CD14-positive monocyte (primary cell): Measurements from ENCODE around the gene TANC2. TPM values are rescaled to one million over a fixed set of nuclear protein-coding genes. Genes with fewer than 3 reads are reported as not detected.

Experiments used
- DNase-seq, 3 donors: peaks; one replicate each; pipeline ENCODE4 v3.0.0-alpha.2; 2011 to 2022
- H2AFZ ChIP-seq: 2 replicates; pipeline ENCODE4 v1.6.0; 2012; ENCODE audit warnings: mild to moderate bottlenecking, low read depth, low read length, inconsistent platforms; ENCODE audit not compliant: insufficient read depth, poor library complexity, severe bottlenecking
- H3K27ac ChIP-seq, 2 donors: 1 replicate in 1 of 2; 2 replicates in 1 of 2; pipeline ENCODE4 v1.5.1; 2012 to 2013; ENCODE audit warnings: low read length in 2 of 2, control low read depth in 1 of 2, inconsistent platforms in 1 of 2, low read depth in 1 of 2, mild to moderate bottlenecking in 1 of 2
- H3K27me3 ChIP-seq, 2 donors: one replicate each; pipeline versions ENCODE4 v1.6.0 to v1.6.1; 2011 to 2013; ENCODE audit warnings: low read length in 2 of 2; ENCODE audit not compliant: control insufficient read depth in 2 of 2, insufficient read depth in 2 of 2
- H3K36me3 ChIP-seq, 2 donors: replicated peaks in 1 of 2; 1 replicate in 1 of 2; 2 replicates in 1 of 2; pipeline versions ENCODE4 v1.5.1 to v1.6.1; 2012 to 2013; ENCODE audit warnings: low read length in 2 of 2, control low read depth in 1 of 2, inconsistent platforms in 1 of 2, mild to moderate bottlenecking in 1 of 2; ENCODE audit not compliant: insufficient read depth in 2 of 2, control insufficient read depth in 1 of 2
- H3K4me1 ChIP-seq, 2 donors: 1 replicate in 1 of 2; 2 replicates in 1 of 2; pipeline versions ENCODE4 v1.5.1 to v1.6.1; 2012 to 2013; ENCODE audit warnings: low read length in 2 of 2, control low read depth in 1 of 2, inconsistent platforms in 1 of 2, mild to moderate bottlenecking in 1 of 2, moderate library complexity in 1 of 2; ENCODE audit not compliant: insufficient read depth in 2 of 2, control insufficient read depth in 1 of 2
- H3K4me2 ChIP-seq: replicated peaks from 2 replicates; pipeline ENCODE3; 2012; ENCODE audit warnings: low read length, moderate library complexity, mild to moderate bottlenecking; ENCODE audit not compliant: poor library complexity, severe bottlenecking; ENCODE audit errors: extremely low read depth
- H3K4me3 ChIP-seq, 3 experiments: fragments of 200-600 bp in 1 of 3; sonication (generic) in 1 of 3; replicated peaks in 1 of 3; 1 replicate in 2 of 3; 2 replicates in 1 of 3; pipeline ENCODE4 v1.5.1; 2011 to 2013; ENCODE audit warnings: low read length in 3 of 3, mild to moderate bottlenecking in 3 of 3, control low read depth in 2 of 3, low read depth in 2 of 3, inconsistent platforms in 1 of 3, moderate library complexity in 1 of 3
- H3K79me2 ChIP-seq: 2 replicates; pipeline ENCODE4 v1.6.0; 2012; ENCODE audit warnings: mild to moderate bottlenecking, control low read depth, inconsistent platforms, low read length, moderate library complexity; ENCODE audit not compliant: insufficient read depth
- H3K9ac ChIP-seq: 2 replicates; pipeline ENCODE4 v1.6.0; 2017; ENCODE audit warnings: low read length, mild to moderate bottlenecking; ENCODE audit not compliant: insufficient read depth, poor library complexity, severe bottlenecking
- H3K9me3 ChIP-seq, 2 donors: replicated peaks in 1 of 2; 1 replicate in 1 of 2; 2 replicates in 1 of 2; pipeline versions ENCODE4 v1.5.1 to v1.6.1; 2012 to 2013; ENCODE audit warnings: low read length in 2 of 2, control low read depth in 1 of 2; ENCODE audit not compliant: control insufficient read depth in 1 of 2, insufficient read depth in 1 of 2
- H4K20me1 ChIP-seq: 2 replicates; pipeline ENCODE4 v1.6.0; 2012; ENCODE audit warnings: mild to moderate bottlenecking, low read length, control low read depth, moderate library complexity; ENCODE audit not compliant: insufficient read depth
- H3K27ac Mint-ChIP-seq, 7 donors: one replicate each; pipeline ENCODE4 v1.8.0; 2020; ENCODE audit warnings: mild to moderate bottlenecking in 7 of 7, mixed read lengths in 7 of 7, moderate library complexity in 6 of 7, inconsistent platforms in 2 of 7
- H3K27me3 Mint-ChIP-seq, 3 donors: one replicate each; pipeline ENCODE4 v1.8.0; 2021 to 2022; ENCODE audit warnings: low read depth in 3 of 3, mild to moderate bottlenecking in 3 of 3, mixed read lengths in 3 of 3, moderate library complexity in 3 of 3, inconsistent platforms in 1 of 3
- H3K36me3 Mint-ChIP-seq, 2 donors: one replicate each; pipeline ENCODE4 v1.8.0; 2020; ENCODE audit warnings: mixed read lengths in 2 of 2, inconsistent platforms in 1 of 2, mild to moderate bottlenecking in 1 of 2
- H3K4me1 Mint-ChIP-seq: one replicate; pipeline ENCODE4 v1.8.0; 2020; ENCODE audit warnings: mild to moderate bottlenecking, mixed read lengths
- H3K4me3 Mint-ChIP-seq, 2 donors: one replicate each; pipeline ENCODE4 v1.8.0; 2020; ENCODE audit warnings: mild to moderate bottlenecking in 2 of 2, mixed read lengths in 2 of 2, moderate library complexity in 1 of 2
- H3K9me3 Mint-ChIP-seq, 7 donors: one replicate each; pipeline ENCODE4 v1.8.0; 2020 to 2022; ENCODE audit warnings: mixed read lengths in 7 of 7, mild to moderate bottlenecking in 6 of 7, moderate library complexity in 6 of 7, inconsistent platforms in 2 of 7
- WGBS: methylation state at CpG from one replicate; pipeline ENCODE4 v1.1.5; 2013; ENCODE audit warnings: missing lambda C conversion rate; ENCODE audit not compliant: insufficient coverage; 5-methylcytosine and 5-hydroxymethylcytosine counted together
- intact Hi-C, 2 donors: fragments of 100-400 bp; cut with micrococcal nuclease; formaldehyde crosslinking; loops; one replicate each; pipeline versions ENCODE4 v1.15.0 to v1.15.1; 2023
- polyA plus RNA-seq, 3 donors: library from polyadenylated mRNA; depleted of rRNA in 1 of 3; unstranded in 2 of 3; stranded (reverse) in 1 of 3; fragments of 300-500 nt in 2 of 3; fragments of >200 nt in 1 of 3; fragmentation: Illumina TruSeq in 2 of 3; gene quantifications; 1 replicate in 2 of 3; 2 replicates in 1 of 3; pipeline ENCODE4 v1.2.3, GENCODE V29; 2012 to 2021
- TF ChIP-seq, protein P1 (sequence below): fragments of 200-600 bp; IDR thresholded peaks from one replicate; pipeline ENCODE4 v1.8.0; 2022; ENCODE audit warnings: antibody characterized with exemption, mild to moderate bottlenecking

Gene TANC2
- polyA plus RNA-seq, 3 donors = 0.27 to 6.5 (median 0.34) TPM

DNA sequence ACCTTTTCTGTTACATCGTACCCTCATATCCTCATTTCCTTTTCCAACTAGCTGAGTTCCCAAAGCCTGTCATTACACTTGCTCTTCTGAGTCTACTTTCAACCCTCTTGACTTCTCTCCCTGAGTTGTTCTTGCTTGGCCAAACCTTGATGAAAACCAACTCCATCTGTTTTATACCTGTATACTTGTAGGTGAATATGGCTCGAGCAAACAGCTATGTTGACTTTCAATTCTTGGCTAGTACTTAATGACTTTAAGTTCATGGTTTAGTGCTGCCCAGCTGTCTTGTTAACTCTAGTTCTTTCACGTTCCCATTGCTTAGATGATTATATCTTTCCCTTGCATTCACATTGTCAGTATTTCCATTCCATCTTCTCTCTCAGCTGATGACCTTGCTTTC is 14.8 kb downstream of the TANC2 start:
- Histone ChIP-seq H4K20me1 (no peaks in the 10 kb centered on the region), H3K4me1 (peaks cover 6 to 11% of the 10 kb centered on the region in 2 donors), H3K27me3 (no peaks in the 10 kb centered on the region), H3K79me2 (peaks cover 1% of the 10 kb centered on the region), H3K36me3 (no peaks in the 10 kb centered on the region), H3K27ac (no peak overlapping the region), H3K9ac (no peak overlapping the region), H3K4me3 (no peak overlapping the region), H3K9me3 (peaks cover 3 to 14% of the 10 kb centered on the region in 2 donors), H2AFZ (no peak overlapping the region), H3K4me2 (no peak overlapping the region)
- peaks cover 0 to 4% of the 10 kb centered on the region in 2 donors for H3K36me3 Mint-ChIP-seq
- H3K9me3 Mint-ChIP-seq = peaks cover 13 to 26% (median 20%) of the 10 kb centered on the region in 7 donors
- TF ChIP-seq, protein P1, sequence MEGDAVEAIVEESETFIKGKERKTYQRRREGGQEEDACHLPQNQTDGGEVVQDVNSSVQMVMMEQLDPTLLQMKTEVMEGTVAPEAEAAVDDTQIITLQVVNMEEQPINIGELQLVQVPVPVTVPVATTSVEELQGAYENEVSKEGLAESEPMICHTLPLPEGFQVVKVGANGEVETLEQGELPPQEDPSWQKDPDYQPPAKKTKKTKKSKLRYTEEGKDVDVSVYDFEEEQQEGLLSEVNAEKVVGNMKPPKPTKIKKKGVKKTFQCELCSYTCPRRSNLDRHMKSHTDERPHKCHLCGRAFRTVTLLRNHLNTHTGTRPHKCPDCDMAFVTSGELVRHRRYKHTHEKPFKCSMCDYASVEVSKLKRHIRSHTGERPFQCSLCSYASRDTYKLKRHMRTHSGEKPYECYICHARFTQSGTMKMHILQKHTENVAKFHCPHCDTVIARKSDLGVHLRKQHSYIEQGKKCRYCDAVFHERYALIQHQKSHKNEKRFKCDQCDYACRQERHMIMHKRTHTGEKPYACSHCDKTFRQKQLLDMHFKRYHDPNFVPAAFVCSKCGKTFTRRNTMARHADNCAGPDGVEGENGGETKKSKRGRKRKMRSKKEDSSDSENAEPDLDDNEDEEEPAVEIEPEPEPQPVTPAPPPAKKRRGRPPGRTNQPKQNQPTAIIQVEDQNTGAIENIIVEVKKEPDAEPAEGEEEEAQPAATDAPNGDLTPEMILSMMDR = no peak
- H3K4me3 Mint-ChIP-seq = no peak overlapping the region
- H3K27me3 Mint-ChIP-seq = no peaks in the 10 kb centered on the region
- intact Hi-C loops = no loop called here
- 64% methylated on average over 1 of the region's 3 CpGs for WGBS
- peaks cover 2% of the 10 kb centered on the region for H3K4me1 Mint-ChIP-seq
- no peak overlapping the region for H3K27ac Mint-ChIP-seq
- DNase-seq = no peak

DNA sequence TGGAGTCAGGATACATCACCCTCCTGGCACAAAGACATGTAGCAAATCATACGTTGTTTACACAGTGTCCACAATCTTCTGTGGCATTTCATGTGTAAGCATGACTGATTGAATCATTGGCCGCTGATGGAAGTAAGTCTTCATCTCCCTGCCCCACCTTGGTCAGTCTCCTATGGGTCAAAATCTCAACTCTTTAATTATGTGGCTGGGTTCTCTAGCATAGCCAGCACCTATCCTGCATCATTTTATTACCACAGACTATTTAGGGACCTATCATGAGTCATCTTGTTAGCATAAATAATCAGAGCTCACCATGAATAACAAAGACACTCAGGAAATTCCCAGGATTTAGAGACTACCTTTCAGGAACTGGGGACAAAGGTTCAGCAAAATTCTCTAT is 15.9 kb downstream of the TANC2 start:
- Mint-ChIP-seq H3K27ac (no peak overlapping the region), H3K36me3 (peaks cover 0 to 4% of the 10 kb centered on the region in 2 donors), H3K27me3 (no peaks in the 10 kb centered on the region), H3K9me3 (peaks cover 11 to 23% (median 20%) of the 10 kb centered on the region in 7 donors), H3K4me1 (peaks cover 2% of the 10 kb centered on the region), H3K4me3 (no peak overlapping the region)
- TF ChIP-seq, protein P1 = no peak
- Histone ChIP-seq H3K79me2 (peaks cover 12% of the 10 kb centered on the region), H3K36me3 (no peaks in the 10 kb centered on the region), H3K27ac (no peak overlapping the region), H3K4me1 (peaks cover 6 to 11% of the 10 kb centered on the region in 2 donors), H3K4me2 (no peak overlapping the region), H4K20me1 (no peaks in the 10 kb centered on the region), H3K9me3 (peaks cover 5 to 14% of the 10 kb centered on the region in 2 donors), H3K4me3 (no peak overlapping the region), H3K27me3 (no peaks in the 10 kb centered on the region), H2AFZ (no peak overlapping the region), H3K9ac (no peak overlapping the region)
- intact Hi-C loops = no loop called here
- no CpG with 5 or more reads among the region's 2 CpGs for WGBS
- no peak for DNase-seq
